Ovary (tissue), 3 donors: ENCODE data around the gene F10.

Experiments used
- EP300 ChIP-seq: sonication (generic); formaldehyde crosslinking; IDR thresholded peaks from one replicate; pipeline ENCODE4 v1.6.1; 2017; ENCODE audit warnings: antibody characterized with exemption
- POLR2A ChIP-seq: fragments of 450-650 bp; IDR thresholded peaks from one replicate; pipeline ENCODE4 v1.6.1; 2017; ENCODE audit warnings: antibody characterized with exemption, mild to moderate bottlenecking, moderate library complexity
- TF ChIP-seq, protein P1 (sequence below), 3 donors: fragments of 450-650 bp in 2 of 3; fragments of 200-600 bp in 1 of 3; IDR thresholded peaks; one replicate each; pipeline versions ENCODE4 v1.5.1 to v1.8.0; 2016 to 2022; ENCODE audit warnings: antibody characterized with exemption in 3 of 3, mild to moderate bottlenecking in 1 of 3
- donor health status: DM: no; HTN: no; CAD: no.

GRCh38 chr13:113114511-113115362 is 7.9 kb upstream of the F10 start:
- TF ChIP-seq, protein P1, sequence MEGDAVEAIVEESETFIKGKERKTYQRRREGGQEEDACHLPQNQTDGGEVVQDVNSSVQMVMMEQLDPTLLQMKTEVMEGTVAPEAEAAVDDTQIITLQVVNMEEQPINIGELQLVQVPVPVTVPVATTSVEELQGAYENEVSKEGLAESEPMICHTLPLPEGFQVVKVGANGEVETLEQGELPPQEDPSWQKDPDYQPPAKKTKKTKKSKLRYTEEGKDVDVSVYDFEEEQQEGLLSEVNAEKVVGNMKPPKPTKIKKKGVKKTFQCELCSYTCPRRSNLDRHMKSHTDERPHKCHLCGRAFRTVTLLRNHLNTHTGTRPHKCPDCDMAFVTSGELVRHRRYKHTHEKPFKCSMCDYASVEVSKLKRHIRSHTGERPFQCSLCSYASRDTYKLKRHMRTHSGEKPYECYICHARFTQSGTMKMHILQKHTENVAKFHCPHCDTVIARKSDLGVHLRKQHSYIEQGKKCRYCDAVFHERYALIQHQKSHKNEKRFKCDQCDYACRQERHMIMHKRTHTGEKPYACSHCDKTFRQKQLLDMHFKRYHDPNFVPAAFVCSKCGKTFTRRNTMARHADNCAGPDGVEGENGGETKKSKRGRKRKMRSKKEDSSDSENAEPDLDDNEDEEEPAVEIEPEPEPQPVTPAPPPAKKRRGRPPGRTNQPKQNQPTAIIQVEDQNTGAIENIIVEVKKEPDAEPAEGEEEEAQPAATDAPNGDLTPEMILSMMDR (IDR thresholded peaks at IDR 0.05) = no peak
- TF ChIP-seq POLR2A (no peak), EP300 (no peak)
